Fibroblast of skin of left biceps (primary cell): ENCODE results near the gene TBL1Y.
"Not testable (repeated sequence)": the region's sequence is repeated elsewhere in the genome, so short reads cannot be mapped to it uniquely, and the experiment has no call there.

Source experiments
- DNase-seq, 2 experiments: peaks; one replicate each; pipeline ENCODE4 v3.0.0-alpha.2; 2013; ENCODE audit warnings: low read depth in 2 of 2

TBL1Y gene

GRCh38 chrY:6910372-6911252, at the start of gene TBL1Y:
TSS of gene TBL1Y (plus strand) at chrY:6910697. CDS start at chrY:7025085, 114,388 bp downstream.
- DNase-seq = no peak

DNA sequence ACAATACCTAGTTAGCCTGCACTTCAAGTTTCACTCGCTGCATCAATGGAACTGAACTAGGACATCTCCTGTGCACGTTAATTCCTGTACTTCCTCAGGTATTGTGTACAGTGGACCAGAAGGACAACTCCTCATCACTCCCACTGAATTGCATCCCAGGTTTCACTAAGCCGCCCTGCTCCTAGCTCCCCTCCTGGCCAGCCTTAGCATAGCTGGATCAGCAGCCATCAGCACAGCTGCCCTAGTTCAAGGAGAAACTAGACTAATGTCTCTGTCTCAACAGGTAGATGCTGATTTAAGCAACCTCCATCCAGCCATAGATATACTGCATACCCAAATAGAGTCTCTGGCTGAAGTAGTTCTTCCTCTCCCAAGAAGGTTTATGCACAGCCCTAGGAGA, 16.0 kb upstream of the TBL1Y start:
- no peak for DNase-seq

- DNase-seq = no peak
Measured at GRCh38 chrY:6895236-6895635, 15.3 kb upstream of the TBL1Y start.

DNA sequence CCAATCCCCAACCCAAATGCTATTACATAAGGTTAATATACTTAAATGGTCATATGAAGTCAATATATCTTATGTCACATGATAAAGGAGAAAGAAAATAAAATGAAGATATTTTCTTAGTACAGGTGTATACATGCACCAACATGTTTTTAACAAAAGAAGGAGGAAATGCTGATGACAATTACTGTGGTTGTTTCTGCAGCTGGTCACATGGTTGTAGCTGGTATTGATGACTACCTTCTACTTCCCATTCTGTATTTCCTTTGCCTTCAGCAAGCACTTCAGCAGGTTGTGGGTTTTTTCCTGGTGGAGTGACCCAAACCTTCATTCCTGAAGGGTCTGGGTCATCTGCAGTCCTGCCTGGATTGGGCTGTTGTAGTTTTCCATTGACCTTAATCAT, 8.4 kb upstream of the TBL1Y start:
- DNase-seq = not testable (repeated sequence)

DNA sequence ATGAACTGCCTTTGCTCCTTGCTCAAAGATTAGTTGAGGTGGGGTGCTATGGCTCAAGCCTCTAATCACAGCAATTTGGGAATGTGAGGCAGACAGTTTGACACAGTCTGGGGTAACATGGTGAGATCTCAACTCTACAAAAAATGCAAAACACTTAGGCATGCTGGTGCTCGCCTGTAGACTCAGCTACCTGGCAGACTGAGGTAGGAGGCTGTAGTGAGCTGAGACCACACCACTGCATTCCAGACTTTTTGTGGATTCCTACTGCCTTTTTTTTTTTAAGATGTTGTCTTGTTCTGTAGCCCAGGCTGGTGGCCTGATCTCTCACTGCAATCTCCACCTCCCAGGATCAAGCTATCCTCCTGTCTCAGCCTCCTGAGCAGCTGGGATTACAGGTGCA, 2.9 kb upstream of the TBL1Y start:
- no peak for DNase-seq

GRCh38 chrY:6908021-6908420, 2.5 kb upstream of the TBL1Y start:
- not testable (repeated sequence) for DNase-seq

DNA sequence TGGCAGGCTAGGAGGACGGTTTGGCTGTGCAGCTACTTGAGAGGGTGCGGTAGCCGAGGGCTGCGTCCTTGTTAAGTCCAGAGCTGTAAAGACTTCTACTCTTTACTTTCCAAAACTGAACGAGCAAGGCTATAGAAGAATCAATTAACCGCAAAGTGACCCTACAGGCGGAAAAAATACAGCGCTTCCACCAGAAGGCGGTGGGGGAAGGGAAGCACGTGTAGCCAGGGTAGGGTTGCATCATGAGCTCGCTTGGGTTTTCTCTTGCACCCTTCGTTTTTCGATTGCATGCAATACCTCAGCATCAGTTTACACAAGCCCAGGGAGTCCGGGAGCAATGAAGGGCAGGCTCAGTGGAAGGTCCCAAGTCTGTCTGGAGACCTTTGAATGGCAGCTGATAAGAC, 1.4 kb upstream of the TBL1Y start:
- DNase-seq = no peak

GRCh38 chrY:6909856-6910255, 641 bp upstream of the TBL1Y start:
- no peak for DNase-seq

DNA sequence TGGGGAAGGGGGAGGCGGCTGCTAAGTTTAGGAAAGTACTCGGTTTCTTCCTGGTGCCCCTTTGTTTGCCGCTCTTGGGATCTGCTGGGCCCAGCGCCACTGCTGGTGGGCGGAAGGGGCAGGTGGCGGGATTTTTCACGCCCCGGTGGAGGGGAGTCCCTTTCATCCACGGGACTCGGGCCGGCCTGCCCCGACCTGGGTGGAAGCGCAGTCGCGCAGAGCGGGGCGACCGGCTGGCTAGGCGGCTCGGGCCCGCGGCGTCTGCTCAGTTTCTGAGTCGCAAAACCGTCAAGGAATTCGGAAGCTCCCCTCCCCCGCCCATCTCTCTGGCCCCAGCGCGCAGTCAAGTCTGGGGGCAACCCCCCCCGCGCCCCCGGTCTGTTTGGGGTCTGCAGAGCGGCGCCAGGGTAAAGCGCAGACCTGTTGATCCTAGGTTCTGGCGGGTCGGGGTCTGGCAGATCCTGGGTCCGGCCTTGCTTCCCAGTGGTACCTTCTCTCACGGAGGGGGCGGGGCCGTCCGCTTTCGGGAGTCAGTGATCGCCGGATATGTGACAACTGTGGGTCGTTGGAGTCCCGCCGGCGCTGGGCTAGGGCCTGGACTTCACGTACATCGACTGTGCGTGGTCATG, 870 bp downstream of the TBL1Y start, which contains the start of gene AMELY:
Gene AMELY, minus strand, starts transcription at position 500 of the 629 bp plus-strand sequence. CDS start 39,144 bp downstream, outside the sequence.
- no peak for DNase-seq

- no peak for DNase-seq
Measured at GRCh38 chrY:6913362-6913761, 2.9 kb downstream of the TBL1Y start.

GRCh38 chrY:6921061-6921460, 10.6 kb downstream of the TBL1Y start:
- no peak for DNase-seq

DNA sequence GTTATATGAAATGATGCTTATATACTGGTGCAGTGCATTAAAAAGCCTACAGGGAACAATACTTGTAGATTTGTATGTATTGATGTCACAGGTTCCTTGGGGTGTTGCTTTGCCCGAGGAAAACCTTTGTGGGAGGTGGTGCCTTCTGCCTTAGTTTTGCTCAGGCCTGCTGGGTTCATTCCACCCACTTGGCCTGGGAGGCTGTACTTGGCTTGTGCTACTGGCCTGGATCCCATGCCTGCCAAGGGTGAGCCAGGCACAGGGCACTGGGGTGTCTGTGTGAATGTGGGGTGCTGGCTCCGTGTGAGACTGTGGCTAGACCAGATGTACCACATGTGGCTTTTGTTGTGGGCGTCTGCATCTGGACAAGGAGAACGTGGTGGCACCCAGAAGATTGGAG, 17.8 kb downstream of the TBL1Y start:
- no peak for DNase-seq

- DNase-seq = no peak
Measured at GRCh38 chrY:6929237-6929636, 18.7 kb downstream of the TBL1Y start.

DNA sequence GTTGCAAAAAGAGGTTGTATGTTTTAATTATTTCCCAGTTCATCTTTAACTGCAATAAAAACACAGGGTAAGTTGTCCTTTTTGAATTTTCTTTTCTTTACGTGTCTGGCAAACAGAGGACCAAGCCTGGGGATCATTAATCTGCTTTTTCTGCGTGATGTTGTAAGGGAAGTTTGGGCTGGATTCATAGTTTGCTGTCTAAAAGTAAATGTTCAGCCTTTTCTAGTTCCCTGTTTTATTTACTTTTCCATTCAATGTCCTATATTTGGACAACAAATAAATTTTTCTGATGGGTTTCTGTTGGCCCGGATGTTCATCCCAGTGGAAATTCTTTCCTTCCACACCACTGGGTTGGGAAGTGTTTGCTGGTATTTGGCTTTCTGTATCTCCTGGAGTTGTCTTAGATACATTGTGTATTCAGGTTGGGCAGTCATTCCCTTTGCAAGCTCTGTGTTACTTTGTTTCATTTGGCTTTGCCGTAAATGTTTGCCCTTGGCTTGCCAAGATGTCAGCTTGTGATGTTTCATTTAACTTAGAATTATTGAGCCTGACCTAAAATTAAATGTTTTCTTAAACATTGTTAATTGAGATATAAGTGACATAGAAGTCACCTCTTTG, 21.4 kb downstream of the TBL1Y start:
- DNase-seq = no peak

GRCh38 chrY:6935497-6935896, 25.0 kb downstream of the TBL1Y start:
- DNase-seq = no peak

- no peak for DNase-seq
Measured at GRCh38 chrY:6947695-6948094, 37.2 kb downstream of the TBL1Y start.

DNA sequence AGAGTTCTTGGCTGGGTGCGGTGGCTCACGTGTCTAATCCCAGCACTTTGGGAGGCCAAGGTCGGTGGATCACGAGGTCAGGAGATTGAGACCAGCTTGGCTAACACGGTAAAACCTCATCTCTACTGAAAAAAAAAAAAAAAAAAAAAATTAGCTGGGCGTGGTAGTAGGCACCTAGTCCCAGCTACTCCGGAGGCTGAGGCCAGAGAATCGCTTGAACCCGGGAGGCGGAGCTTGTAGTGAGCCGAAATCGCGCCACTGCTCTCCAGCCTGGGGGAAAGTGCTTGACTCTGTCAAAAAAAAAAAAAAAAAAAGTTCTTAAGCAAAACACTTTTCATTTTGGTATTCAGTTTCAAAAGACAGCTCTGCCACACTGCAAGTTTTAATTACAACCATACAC, 37.9 kb downstream of the TBL1Y start:
- no peak for DNase-seq

- no peak for DNase-seq
Measured at GRCh38 chrY:6949947-6950346, 39.5 kb downstream of the TBL1Y start.

- no peak for DNase-seq
Measured at GRCh38 chrY:6964732-6965131, 54.2 kb downstream of the TBL1Y start.

DNA sequence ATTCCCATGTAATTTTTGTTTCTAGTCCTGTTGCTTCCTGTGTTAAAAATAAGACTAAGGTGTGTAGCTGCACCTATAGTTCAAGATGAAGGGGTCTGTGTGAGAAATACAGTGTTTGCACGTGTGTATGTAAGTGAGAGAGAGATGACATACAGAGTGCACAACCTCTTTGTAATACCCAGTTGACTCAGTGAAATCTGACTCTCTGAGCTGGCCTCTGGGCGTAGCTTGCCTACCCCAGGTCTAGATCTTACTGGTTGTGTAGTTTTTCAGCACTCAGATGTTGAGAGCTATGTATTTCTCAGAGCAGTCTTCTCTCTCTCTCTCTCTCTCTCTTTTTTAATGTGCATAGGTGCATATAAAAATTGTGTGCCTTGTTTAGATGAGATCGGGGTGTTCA, 56.0 kb downstream of the TBL1Y start:
- no peak for DNase-seq

DNA sequence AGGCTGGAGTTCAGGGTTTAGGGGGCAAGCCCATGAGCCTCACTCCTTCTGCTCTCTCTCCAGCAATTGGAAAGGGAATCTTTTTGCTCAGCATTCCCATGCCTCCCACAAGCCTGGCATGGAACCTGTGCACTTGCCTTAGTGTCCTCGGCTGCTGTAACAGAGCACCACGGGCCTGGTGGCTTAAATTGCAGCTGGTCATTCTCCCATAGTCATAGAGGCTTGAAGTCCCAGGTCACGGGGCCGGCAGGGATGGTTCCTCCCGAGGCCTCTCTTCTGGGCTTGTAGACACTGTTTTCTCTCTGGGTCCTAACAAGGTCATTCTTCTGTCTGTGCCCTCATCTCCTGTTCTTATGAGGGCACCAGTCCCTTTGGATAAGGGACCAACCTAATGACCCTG, 57.2 kb downstream of the TBL1Y start:
- no peak for DNase-seq

GRCh38 chrY:6968191-6968590, 57.7 kb downstream of the TBL1Y start:
- no peak for DNase-seq
